ENCODE measurements around the gene TKFC. TPM values are rescaled to one million over a fixed set of nuclear protein-coding genes. Genes with fewer than 3 reads are reported as not detected.
A peak's percentile ranks its signal among the peaks of the same experiment; 100 is the strongest.
"Not testable (repeated sequence)": the region's sequence is repeated elsewhere in the genome, so short reads cannot be mapped to it uniquely, and the experiment has no call there.

TKFC gene
- total RNA-seq, 1 experiment from 2014 or later, result 168 TPM

DNA sequence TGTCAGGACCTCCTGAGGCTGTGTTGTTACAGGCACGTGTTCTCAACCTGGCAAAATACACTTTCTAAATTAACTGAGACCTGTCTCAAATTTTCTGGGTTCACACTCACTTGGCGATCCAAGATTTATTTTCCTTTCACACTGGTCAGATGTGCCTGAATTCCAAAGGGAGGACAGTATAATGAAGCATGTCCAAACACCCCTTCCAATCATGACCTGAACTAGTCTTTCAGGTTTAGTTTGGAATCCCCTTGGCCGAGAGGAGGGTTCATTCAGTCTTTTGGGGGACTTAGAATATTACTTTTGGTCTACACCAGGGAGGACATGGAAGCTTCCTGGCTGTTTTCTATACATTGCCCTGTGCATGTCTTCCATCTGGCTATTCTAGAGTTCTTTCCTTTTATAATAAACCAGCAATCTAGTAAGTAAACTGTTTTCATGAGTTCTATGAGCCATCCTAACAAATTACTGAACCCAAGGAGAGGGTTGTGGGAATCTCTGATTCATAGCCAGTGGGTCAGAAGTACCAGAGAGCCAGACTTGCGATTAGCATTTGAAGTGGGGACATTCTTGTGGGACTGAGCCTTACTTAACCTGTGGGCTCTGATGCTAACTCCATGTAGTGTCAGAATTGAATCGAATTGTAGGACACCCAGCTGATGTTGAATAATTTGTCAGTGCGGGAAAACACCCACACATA, 44.6 kb downstream of the TKFC start:
- ChIA-PET POLR2A (ENCODE audit: unreplicated experiment) (no interaction called here), CTCF (interaction anchor here (0.6 kb wide), 2 partner anchors 8 to 144 kb away, joined by 3 read pairs; no protein-coding TSS in a partner anchor)
- H4K20me1 ChIP-seq (ENCODE audit: insufficient read depth), result no peaks in the 10 kb centered on the region
- 0 out of 2 replicates have a peak, but pooled peaks cover 4% of the 10 kb centered on the region for H3K36me3 ChIP-seq (ENCODE audit: low read depth)
- intact Hi-C loops (cut with micrococcal nuclease; ENCODE audit: unreplicated experiment), result no loop called here
- H3K27ac ChIP-seq, result peak overlapping the region; percentile 62; the same call in 1 of the 2 replicates
- no peaks in the 10 kb centered on the region for H3K9me2 ChIP-seq (ENCODE audit: insufficient read depth)
- DNase-seq, result no peak
- no peaks in the 10 kb centered on the region for H3K27me3 ChIP-seq (ENCODE audit: insufficient read depth, low read depth)
- BruUV-seq (replicated peaks), result no TSS peak
- no peak overlapping the region for H3K4me3 ChIP-seq
- H3K79me2 ChIP-seq (ENCODE audit: low read depth), result no peaks in the 10 kb centered on the region
- 0 out of 2 replicates have a peak overlapping the region, but pooled peaks have one; percentile 42 for H3K4me2 ChIP-seq
- peaks cover 24% of the 10 kb centered on the region for H3K4me1 ChIP-seq (replicated peaks; ENCODE audit: insufficient read depth)
- no peak overlapping the region for H2AFZ ChIP-seq
- H3F3A ChIP-seq (ENCODE audit: insufficient read depth, low read depth), result peaks cover 29% of the 10 kb centered on the region
- peaks cover 5% of the 10 kb centered on the region for H3K9me3 ChIP-seq (ENCODE audit: insufficient read depth, low read depth)
- TF ChIP-seq EZH2 (IDR thresholded peaks at IDR 0.05; ENCODE audit: low read depth), result no peak
- TF ChIP-seq, protein P1, sequence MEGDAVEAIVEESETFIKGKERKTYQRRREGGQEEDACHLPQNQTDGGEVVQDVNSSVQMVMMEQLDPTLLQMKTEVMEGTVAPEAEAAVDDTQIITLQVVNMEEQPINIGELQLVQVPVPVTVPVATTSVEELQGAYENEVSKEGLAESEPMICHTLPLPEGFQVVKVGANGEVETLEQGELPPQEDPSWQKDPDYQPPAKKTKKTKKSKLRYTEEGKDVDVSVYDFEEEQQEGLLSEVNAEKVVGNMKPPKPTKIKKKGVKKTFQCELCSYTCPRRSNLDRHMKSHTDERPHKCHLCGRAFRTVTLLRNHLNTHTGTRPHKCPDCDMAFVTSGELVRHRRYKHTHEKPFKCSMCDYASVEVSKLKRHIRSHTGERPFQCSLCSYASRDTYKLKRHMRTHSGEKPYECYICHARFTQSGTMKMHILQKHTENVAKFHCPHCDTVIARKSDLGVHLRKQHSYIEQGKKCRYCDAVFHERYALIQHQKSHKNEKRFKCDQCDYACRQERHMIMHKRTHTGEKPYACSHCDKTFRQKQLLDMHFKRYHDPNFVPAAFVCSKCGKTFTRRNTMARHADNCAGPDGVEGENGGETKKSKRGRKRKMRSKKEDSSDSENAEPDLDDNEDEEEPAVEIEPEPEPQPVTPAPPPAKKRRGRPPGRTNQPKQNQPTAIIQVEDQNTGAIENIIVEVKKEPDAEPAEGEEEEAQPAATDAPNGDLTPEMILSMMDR (conservative IDR thresholded peaks at IDR 0.05), result no peak

DNA sequence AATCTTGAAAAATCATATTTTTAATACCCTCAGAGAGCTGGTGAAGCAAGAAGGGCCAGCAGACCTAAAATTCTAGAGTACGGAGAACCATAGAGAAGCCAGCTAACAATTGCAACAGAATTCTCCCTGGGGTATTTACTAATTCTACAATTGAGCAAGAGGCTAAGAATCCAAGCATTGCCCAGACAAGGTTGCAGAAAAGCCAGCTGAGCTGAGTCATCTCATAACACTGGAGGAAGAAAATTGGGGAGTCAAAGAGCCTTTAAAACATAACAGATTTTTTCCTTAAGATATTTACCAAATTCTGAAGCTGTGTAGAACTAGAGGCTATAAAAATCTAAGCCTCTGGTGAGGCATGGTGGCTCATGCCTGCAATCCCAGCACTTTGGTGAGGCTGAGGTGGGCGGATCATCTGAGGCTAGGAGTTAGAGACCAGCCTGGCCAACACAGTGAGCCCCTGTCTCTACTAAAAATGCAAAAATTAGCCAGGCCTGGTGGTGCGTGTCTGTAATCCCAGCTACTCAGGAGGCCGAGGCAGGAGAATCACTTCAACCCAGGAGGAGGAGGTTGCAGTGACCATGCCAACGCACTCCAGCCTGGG, 45.8 kb downstream of the TKFC start:
- H3K4me1 ChIP-seq (replicated peaks; ENCODE audit: insufficient read depth), result peaks cover 24% of the 10 kb centered on the region
- H3K4me2 ChIP-seq, result peak overlapping the region; percentile 42
- no peaks in the 10 kb centered on the region for H3K79me2 ChIP-seq (ENCODE audit: low read depth)
- H2AFZ ChIP-seq, result no peak overlapping the region
- intact Hi-C loops (cut with micrococcal nuclease; ENCODE audit: unreplicated experiment), result no loop called here
- peak; percentile 47 to 92 for DNase-seq
- H3K9me3 ChIP-seq (ENCODE audit: insufficient read depth, low read depth), result no peaks in the 10 kb centered on the region
- POLR2A ChIA-PET (ENCODE audit: unreplicated experiment), result interaction anchor here (0.9 kb wide), 1 partner anchor 18 kb away, joined by 12 read pairs; no protein-coding TSS in a partner anchor
- H3K9me2 ChIP-seq (ENCODE audit: insufficient read depth), result no peaks in the 10 kb centered on the region
- no peak overlapping the region for H3K4me3 ChIP-seq
- no TSS peak for BruUV-seq (replicated peaks)
- TF ChIP-seq, protein P1 (conservative IDR thresholded peaks at IDR 0.05), result no peak
- TF ChIP-seq EZH2 (IDR thresholded peaks at IDR 0.05; ENCODE audit: low read depth), result no peak
- peak overlapping the region; percentile 62 for H3K27ac ChIP-seq
- no peaks in the 10 kb centered on the region for H4K20me1 ChIP-seq (ENCODE audit: insufficient read depth)
- H3F3A ChIP-seq (ENCODE audit: insufficient read depth, low read depth), result peaks cover 29% of the 10 kb centered on the region
- H3K27me3 ChIP-seq (ENCODE audit: insufficient read depth, low read depth), result no peaks in the 10 kb centered on the region
- 0 out of 2 replicates have a peak, but pooled peaks cover 4% of the 10 kb centered on the region for H3K36me3 ChIP-seq (ENCODE audit: low read depth)
- CTCF ChIA-PET, result interaction anchor here (1.2 kb wide), 1 partner anchor 43 kb away, joined by 3 read pairs; no protein-coding TSS in a partner anchor

DNA sequence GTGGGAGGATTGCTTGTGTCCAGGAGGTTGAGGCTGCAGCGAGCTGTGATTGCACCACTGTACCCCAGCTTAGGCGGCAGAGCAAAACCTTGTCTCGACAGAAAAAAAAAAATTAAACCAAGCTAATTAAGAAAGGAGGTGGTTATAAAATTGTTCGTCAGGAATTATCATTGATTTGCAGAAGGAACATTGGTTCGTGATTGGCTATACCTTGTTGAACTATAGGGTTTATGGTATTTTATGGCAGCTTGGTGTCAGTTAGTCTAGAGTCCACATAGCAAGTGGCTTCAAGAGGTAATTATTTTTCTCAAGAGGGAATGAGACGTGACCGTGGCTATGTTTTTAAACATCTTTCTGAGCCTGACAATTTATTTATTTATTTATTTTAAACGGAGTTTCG, 47.9 kb downstream of the TKFC start:
- Histone ChIP-seq H3K27me3 (ENCODE audit: insufficient read depth, low read depth) (no peaks in the 10 kb centered on the region), H3K36me3 (ENCODE audit: low read depth) (no peaks in the 10 kb centered on the region), H2AFZ (no peak overlapping the region), H3F3A (ENCODE audit: insufficient read depth, low read depth) (peaks cover 36% of the 10 kb centered on the region), H4K20me1 (ENCODE audit: insufficient read depth) (no peaks in the 10 kb centered on the region), H3K9me2 (ENCODE audit: insufficient read depth) (no peaks in the 10 kb centered on the region), H3K79me2 (ENCODE audit: low read depth) (no peaks in the 10 kb centered on the region), H3K4me2 (no peak overlapping the region), H3K27ac (no peak overlapping the region), H3K9me3 (ENCODE audit: insufficient read depth, low read depth) (no peaks in the 10 kb centered on the region), H3K4me1 (replicated peaks; ENCODE audit: insufficient read depth) (peaks cover 24% of the 10 kb centered on the region), H3K4me3 (no peak overlapping the region)
- TF ChIP-seq, protein P1 (conservative IDR thresholded peaks at IDR 0.05), result no peak
- no peak for TF ChIP-seq EZH2 (IDR thresholded peaks at IDR 0.05; ENCODE audit: low read depth)
- no TSS peak for BruUV-seq (replicated peaks)
- no peak for DNase-seq
- intact Hi-C loops (cut with micrococcal nuclease; ENCODE audit: unreplicated experiment), result no loop called here
- ChIA-PET POLR2A (ENCODE audit: unreplicated experiment) (no interaction called here), CTCF (no interaction called here)

DNA sequence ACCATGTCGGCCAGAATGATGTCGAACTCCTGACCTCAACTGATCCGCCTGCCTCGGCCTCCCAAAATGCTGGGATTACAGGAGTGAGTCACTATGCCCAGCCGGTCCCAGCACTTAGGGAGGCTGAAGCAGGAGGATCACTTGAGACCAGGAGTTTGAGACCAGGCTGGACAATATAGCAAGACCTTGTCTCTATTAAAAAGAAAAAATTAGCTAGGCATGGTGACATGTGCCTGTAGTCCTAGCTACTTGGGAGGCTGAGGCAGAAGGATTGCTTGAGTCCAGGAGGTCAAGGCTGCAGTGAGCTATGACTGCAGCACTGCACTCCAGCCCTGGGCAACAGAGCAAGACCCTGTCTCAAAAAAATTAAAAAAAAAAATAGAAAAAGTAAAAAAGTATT, 50.8 kb downstream of the TKFC start:
- BruUV-seq (replicated peaks); H3K4me3 ChIP-seq; H3K4me2 ChIP-seq; H3K9me3 ChIP-seq (ENCODE audit: insufficient read depth, low read depth); POLR2A ChIA-PET (ENCODE audit: unreplicated experiment); DNase-seq; H4K20me1 ChIP-seq (ENCODE audit: insufficient read depth); H3K27ac ChIP-seq; H3K36me3 ChIP-seq (ENCODE audit: low read depth); H2AFZ ChIP-seq; H3K27me3 ChIP-seq (ENCODE audit: insufficient read depth, low read depth); H3K79me2 ChIP-seq (ENCODE audit: low read depth); H3K9me2 ChIP-seq (ENCODE audit: insufficient read depth): not testable (repeated sequence)
- Histone ChIP-seq H3F3A (ENCODE audit: insufficient read depth, low read depth) (peaks cover 20% of the 10 kb centered on the region), H3K4me1 (replicated peaks; ENCODE audit: insufficient read depth) (peaks cover 11% of the 10 kb centered on the region)
- CTCF ChIA-PET, result interaction anchor here (0.6 to 2.8 kb wide), 4 partner anchors 42 to 605 kb away, joined by 5 to 45 read pairs (median 6); no protein-coding TSS in a partner anchor
- intact Hi-C loops (cut with micrococcal nuclease; ENCODE audit: unreplicated experiment), result loop anchor here (2.0 kb wide), 2 partner anchors 21 to 197 kb away; partner anchors contain the start of gene TMEM138

Data from PC-9 (cell line).